ENCODE data around the gene PRKAA1.

DNA sequence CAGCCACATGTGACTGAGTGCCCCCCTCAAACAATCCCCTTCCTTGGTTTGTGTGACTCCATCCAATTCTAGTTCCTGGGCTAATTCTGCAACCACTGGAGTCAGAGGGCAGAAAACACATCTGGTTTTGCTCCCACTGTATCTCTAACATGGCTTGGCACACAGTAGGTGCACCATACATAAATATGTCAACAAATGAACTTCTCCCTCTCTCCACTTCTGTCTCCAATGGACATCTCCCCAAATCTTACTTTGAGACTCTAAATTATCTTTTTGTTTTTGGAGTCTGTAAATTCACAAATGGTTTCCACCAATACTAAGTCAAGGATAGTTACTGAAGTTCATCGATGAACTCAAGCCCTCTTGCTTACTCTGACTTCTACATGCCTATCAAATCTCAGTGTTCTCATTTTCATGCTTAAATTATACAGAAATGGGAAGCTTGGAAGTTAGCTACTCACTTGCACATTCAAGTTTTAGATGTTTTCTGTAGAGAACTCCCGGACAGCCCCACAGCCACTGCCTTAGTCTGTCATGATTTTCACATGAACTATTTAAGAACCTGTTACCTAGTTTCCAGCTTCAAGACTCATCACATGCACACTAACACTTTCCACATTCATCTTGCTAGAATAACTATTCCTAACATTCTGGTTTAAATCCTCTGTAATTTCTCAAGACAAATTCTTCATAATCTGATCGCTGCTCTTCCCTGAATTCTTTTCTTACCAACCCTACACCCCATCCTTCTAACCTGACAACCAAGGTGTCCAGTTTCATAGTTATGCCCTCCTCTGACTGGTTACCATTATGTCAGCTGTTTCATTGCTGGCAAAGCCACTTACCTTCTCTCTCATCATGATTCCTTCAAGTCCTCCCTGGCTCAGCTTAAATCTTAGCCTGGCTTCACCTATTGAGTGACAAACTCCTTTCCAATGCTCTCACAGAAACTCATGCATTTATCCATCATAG lies 30.8 kb upstream of the PRKAA1 start:
- TF ChIP-seq CTCF (conservative IDR thresholded peaks at IDR 0.05; ENCODE audit: low read length) = no peak
- no peak for TF ChIP-seq EZH2phosphoT487 (IDR thresholded peaks at IDR 0.05; ENCODE audit: borderline replicate concordance)

Data from Loucy (cell line).